ENCODE data around the gene MIA3. TPM values are rescaled to one million over a fixed set of nuclear protein-coding genes. Genes with fewer than 3 reads are reported as not detected.

The MIA3 gene
- total RNA-seq, 1 donor from 2014 or later = 20.8 TPM

Other genes with a start within 250 kb of the MIA3 start
- not detected in 2 replicates for gene HHIPL2, start 70.0 kb upstream of the MIA3 start, total RNA-seq
- 2.4 and 2.8 TPM in 2 replicates for gene TAF1A, start 28.2 kb upstream of the MIA3 start, total RNA-seq
- gene AIDA, start 94.4 kb downstream of the MIA3 start, total RNA-seq = 33.8 and 40.2 TPM in 2 replicates
- 29.1 and 34.1 TPM in 2 replicates for gene BROX, start 94.5 kb downstream of the MIA3 start, total RNA-seq
- gene FAM177B, start 119.1 kb downstream of the MIA3 start, total RNA-seq = not detected in 2 replicates
- gene DISP1, start 196.9 kb downstream of the MIA3 start, total RNA-seq = 0.64 and 0.89 TPM in 2 replicates